Lower leg skin (tissue), 4 donors: ENCODE results near the gene ANKRD6. TPM values are rescaled to one million over a fixed set of nuclear protein-coding genes. Genes with fewer than 3 reads are reported as not detected.
"Not testable (repeated sequence)": the region's sequence is repeated elsewhere in the genome, so short reads cannot be mapped to it uniquely, and the experiment has no call there.

ENCODE experiments used
- DNase-seq, 2 donors: peaks; one replicate each; pipeline ENCODE4 v3.0.0-alpha.2; 2019; ENCODE audit warnings: low spot score in 2 of 2
- H3K4me3 ChIP-seq: fragments of 200-600 bp; sonication (generic); 2 replicates; pipeline ENCODE4 v1.5.1; 2017; ENCODE audit warnings: mild to moderate bottlenecking, low read depth; ENCODE audit not compliant: poor library complexity, severe bottlenecking
- CTCF ChIP-seq, 3 donors: fragments of 450-650 bp; IDR thresholded peaks; one replicate each; pipeline ENCODE4 v1.5.1; 2016; ENCODE audit warnings: antibody characterized with exemption in 3 of 3, mild to moderate bottlenecking in 3 of 3, moderate library complexity in 2 of 3
- POLR2A ChIP-seq, 2 donors: fragments of 450-650 bp; IDR thresholded peaks; one replicate each; pipeline ENCODE4 v1.6.1; 2016 to 2017; ENCODE audit warnings: antibody characterized with exemption in 2 of 2, mild to moderate bottlenecking in 1 of 2, moderate library complexity in 1 of 2
- WGBS, 2 donors: methylation state at CpG; one replicate each; pipeline ENCODE4 v1.1.5; 2018; 5-methylcytosine and 5-hydroxymethylcytosine counted together
- intact Hi-C: fragments of 100-400 bp; cut with DNase I; formaldehyde crosslinking; loops from one replicate; pipeline ENCODE4 v1.15.0; 2023; ENCODE audit warnings: low total_unique reads
- total RNA-seq, 4 donors: library from RNA; depleted of rRNA; stranded (reverse); fragments of >200 nt; gene quantifications; one replicate each; pipeline ENCODE4 v1.1.0, GENCODE V29; 2016

Gene ANKRD6
- total RNA-seq, 4 donors from 2014 or later = 3.2 to 6.7 (median 4.8) TPM

GRCh38 chr6:89388846-89389245 lies 44.1 kb upstream of the ANKRD6 start:
- WGBS, 2 donors = 100% methylated on average over 6 of the region's 6 CpGs
- intact Hi-C loops = no loop called here
- no peak for DNase-seq
- no peak overlapping the region for H3K4me3 ChIP-seq
- TF ChIP-seq POLR2A (IDR thresholded peaks at IDR 0.05) (no peak), CTCF (IDR thresholded peaks at IDR 0.05) (no peak)

- DNase-seq = no peak
- TF ChIP-seq POLR2A (IDR thresholded peaks at IDR 0.05) (no peak), CTCF (IDR thresholded peaks at IDR 0.05) (no peak)
- no peak overlapping the region for H3K4me3 ChIP-seq
- intact Hi-C loops = no loop called here
Measured at GRCh38 chr6:89392823-89393222, 40.1 kb upstream of the ANKRD6 start.

GRCh38 chr6:89393659-89394058 lies 39.3 kb upstream of the ANKRD6 start:
- intact Hi-C loops = no loop called here
- H3K4me3 ChIP-seq = no peak overlapping the region

GRCh38 chr6:89397884-89398283 lies 35.1 kb upstream of the ANKRD6 start:
- H3K4me3 ChIP-seq, intact Hi-C loops, DNase-seq: not testable (repeated sequence)
- WGBS, 2 donors = 87 to 89% methylated on average over 4 of the region's 4 CpGs

More at GRCh38 chr6:89393659-89394058, 39.3 kb upstream of the ANKRD6 start:
- 96 to 97% methylated on average over 1 of the region's 1 CpG for WGBS, 2 donors
- no peak for DNase-seq
- TF ChIP-seq POLR2A (IDR thresholded peaks at IDR 0.05) (no peak), CTCF (IDR thresholded peaks at IDR 0.05) (no peak)

GRCh38 chr6:89398762-89399525 lies 34.0 kb upstream of the ANKRD6 start:
- no peak for TF ChIP-seq CTCF (IDR thresholded peaks at IDR 0.05)
- no peak for TF ChIP-seq POLR2A (IDR thresholded peaks at IDR 0.05)
- no peak for DNase-seq
- intact Hi-C loops = no loop called here
- 86 to 89% methylated on average over 7 of the region's 7 CpGs for WGBS, 2 donors
- H3K4me3 ChIP-seq = no peak overlapping the region

GRCh38 chr6:89400050-89400449 lies 32.9 kb upstream of the ANKRD6 start:
- intact Hi-C loops = no loop called here
- no peak overlapping the region for H3K4me3 ChIP-seq
- WGBS, 2 donors = 92 to 98% methylated on average over 3 of the region's 3 CpGs
- no peak for DNase-seq
- TF ChIP-seq POLR2A (IDR thresholded peaks at IDR 0.05) = no peak
- no peak for TF ChIP-seq CTCF (IDR thresholded peaks at IDR 0.05)
